Kidney (tissue), 14 donors: ENCODE results near the gene CR1L. TPM values are rescaled to one million over a fixed set of nuclear protein-coding genes. Genes with fewer than 3 reads are reported as not detected.

Source experiments
- DNase-seq, 5 donors: peaks; one replicate each; pipeline ENCODE4 v3.0.0-alpha.2; 2013 to 2020
- FAIRE-seq: peaks from 2 replicates; lab custom pipeline; 2012; peaks lifted over from hg19 to GRCh38; lab: Jason Lieb, UNC
- H3K27ac ChIP-seq, 2 donors: one replicate each; pipeline ENCODE4 v1.7.0; 2013; ENCODE audit warnings: low read depth in 2 of 2, low read length in 2 of 2, inconsistent platforms in 1 of 2
- H3K27me3 ChIP-seq: one replicate; pipeline ENCODE4 v1.7.1; 2013; ENCODE audit warnings: low read length, inconsistent platforms; ENCODE audit not compliant: control insufficient read depth, insufficient read depth
- H3K36me3 ChIP-seq, 3 donors: one replicate each; pipeline versions ENCODE4 v1.7.0 to v1.7.1; 2013; ENCODE audit warnings: low read length in 3 of 3, control low read depth in 1 of 3, inconsistent platforms in 1 of 3; ENCODE audit not compliant: insufficient read depth in 3 of 3, control insufficient read depth in 2 of 3
- H3K4me1 ChIP-seq, 3 donors: one replicate each; pipeline versions ENCODE4 v1.7.0 to v1.7.1; 2013; ENCODE audit warnings: low read length in 3 of 3, inconsistent platforms in 1 of 3, low read depth in 1 of 3; ENCODE audit not compliant: control insufficient read depth in 2 of 3, insufficient read depth in 2 of 3
- H3K4me3 ChIP-seq, 3 donors: one replicate each; pipeline versions ENCODE4 v1.7.0 to v1.8.1; 2013; ENCODE audit warnings: low read length in 3 of 3, control low read depth in 1 of 3, inconsistent platforms in 1 of 3
- H3K9ac ChIP-seq, 3 donors: one replicate each; pipeline versions ENCODE4 v1.7.0 to v1.7.1; 2013; ENCODE audit warnings: low read length in 3 of 3, control low read depth in 1 of 3, inconsistent platforms in 1 of 3
- H3K9me3 ChIP-seq, 3 donors: one replicate each; pipeline versions ENCODE4 v1.7.0 to v1.7.1; 2013; ENCODE audit warnings: low read length in 3 of 3, control low read depth in 1 of 3, inconsistent platforms in 1 of 3; ENCODE audit not compliant: control insufficient read depth in 2 of 3, insufficient read depth in 1 of 3
- intact Hi-C: fragments of 100-400 bp; cut with DNase I; formaldehyde crosslinking; loops from one replicate; pipeline ENCODE4 v1.11.1; 2022
- polyA plus RNA-seq: library from polyadenylated mRNA; stranded (reverse); fragments of 350-450 nt; fragmentation: Illumina TruSeq; extraction: RNeasy Lipid Tissue Mini Kit (QIAGEN cat#74804); gene quantifications from one replicate; pipeline ENCODE4 v1.2.3, GENCODE V29; 2014; ENCODE audit warnings: low read depth, low replicate concordance; ENCODE audit not compliant: insufficient read depth
- total RNA-seq: library from RNA; stranded (reverse); fragmentation: NEBNext Ultra II Directional; extraction: Animal tissue kit (Norgen Biotek cat#: 25700); gene quantifications from one replicate; pipeline ENCODE4 v1.2.1, GENCODE V29; 2021
- TF ChIP-seq, protein P1 (sequence below): IDR thresholded peaks from 3 replicates; pipeline ENCODE4 v1.5.1; 2012; ENCODE audit warnings: mild to moderate bottlenecking, moderate library complexity, borderline replicate concordance; ENCODE audit not compliant: insufficient read depth; ENCODE audit errors: extremely low read depth
- donor health status: control.
- donor health status: control.
- donor health status: control.
- donor health status: control.
- donor health status: control.
- donor health status: DM: yes; HTN: yes; CAD: no.
- donor health status: Normal renal cell carcinoma (clear cell type).

Gene CR1L
- total and polyA plus RNA-seq, 2 donors from 2014 or later, result 0.44 to 1.4 TPM

- FAIRE-seq (no peak), DNase-seq (no peak)
- Histone ChIP-seq H3K9me3 (no peaks in the 10 kb centered on the region), H3K4me1 (no peaks in the 10 kb centered on the region), H3K4me3 (no peak overlapping the region), H3K27ac (no peak overlapping the region), H3K9ac (no peak overlapping the region), H3K27me3 (peaks cover 17% of the 10 kb centered on the region), H3K36me3 (no peaks in the 10 kb centered on the region)
- TF ChIP-seq, protein P1, sequence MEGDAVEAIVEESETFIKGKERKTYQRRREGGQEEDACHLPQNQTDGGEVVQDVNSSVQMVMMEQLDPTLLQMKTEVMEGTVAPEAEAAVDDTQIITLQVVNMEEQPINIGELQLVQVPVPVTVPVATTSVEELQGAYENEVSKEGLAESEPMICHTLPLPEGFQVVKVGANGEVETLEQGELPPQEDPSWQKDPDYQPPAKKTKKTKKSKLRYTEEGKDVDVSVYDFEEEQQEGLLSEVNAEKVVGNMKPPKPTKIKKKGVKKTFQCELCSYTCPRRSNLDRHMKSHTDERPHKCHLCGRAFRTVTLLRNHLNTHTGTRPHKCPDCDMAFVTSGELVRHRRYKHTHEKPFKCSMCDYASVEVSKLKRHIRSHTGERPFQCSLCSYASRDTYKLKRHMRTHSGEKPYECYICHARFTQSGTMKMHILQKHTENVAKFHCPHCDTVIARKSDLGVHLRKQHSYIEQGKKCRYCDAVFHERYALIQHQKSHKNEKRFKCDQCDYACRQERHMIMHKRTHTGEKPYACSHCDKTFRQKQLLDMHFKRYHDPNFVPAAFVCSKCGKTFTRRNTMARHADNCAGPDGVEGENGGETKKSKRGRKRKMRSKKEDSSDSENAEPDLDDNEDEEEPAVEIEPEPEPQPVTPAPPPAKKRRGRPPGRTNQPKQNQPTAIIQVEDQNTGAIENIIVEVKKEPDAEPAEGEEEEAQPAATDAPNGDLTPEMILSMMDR, result no peak
- intact Hi-C loops, result no loop called here
Observed at GRCh38 chr1:207666342-207666741, 21.4 kb downstream of the CR1L start.

DNA sequence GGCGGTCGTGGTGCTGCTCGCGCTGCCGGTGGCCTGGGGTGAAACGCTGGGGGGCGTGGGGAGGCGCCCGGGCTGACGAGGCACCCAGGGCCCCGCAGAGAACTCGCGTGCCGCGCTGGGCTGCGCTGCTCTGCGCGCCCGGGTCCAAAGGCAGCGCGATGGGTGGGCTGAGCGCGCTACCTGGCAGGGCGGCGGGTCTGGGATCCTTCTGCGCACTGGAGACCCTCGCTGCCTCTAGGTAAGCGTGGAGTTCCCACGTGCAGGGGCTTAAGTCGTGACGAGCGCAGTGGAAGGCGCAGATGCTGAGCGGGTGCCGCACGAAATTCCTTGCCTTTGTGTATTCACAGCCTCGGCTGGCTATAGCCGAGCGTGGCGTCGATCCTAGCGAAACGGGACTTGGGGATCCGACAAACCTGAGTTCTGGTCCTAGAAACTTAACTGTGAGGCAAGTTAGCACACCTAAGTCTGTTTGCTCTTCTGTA lies 24.6 kb downstream of the CR1L start:
- no peak overlapping the region for H3K27ac ChIP-seq
- H3K4me1 ChIP-seq, result no peaks in the 10 kb centered on the region
- H3K27me3 ChIP-seq, result peaks cover 17% of the 10 kb centered on the region
- DNase-seq (peak in 1 of 5 donors; percentile 20), FAIRE-seq (no peak)
- H3K36me3 ChIP-seq, result no peaks in the 10 kb centered on the region
- no peak overlapping the region for H3K9ac ChIP-seq
- H3K9me3 ChIP-seq, result no peaks in the 10 kb centered on the region
- H3K4me3 ChIP-seq, result peak overlapping the region in 1 of 3 donors; percentile 19
- intact Hi-C loops, result no loop called here
- TF ChIP-seq, protein P1, result no peak

- no peaks in the 10 kb centered on the region for H3K36me3 ChIP-seq
- no peaks in the 10 kb centered on the region for H3K4me1 ChIP-seq
- H3K9ac ChIP-seq, result no peak overlapping the region
- FAIRE-seq (no peak), DNase-seq (no peak)
- TF ChIP-seq, protein P1, result no peak
- no peak overlapping the region for H3K27ac ChIP-seq
- intact Hi-C loops, result no loop called here
- H3K4me3 ChIP-seq, result no peak overlapping the region
- no peaks in the 10 kb centered on the region for H3K9me3 ChIP-seq
- peaks cover 17% of the 10 kb centered on the region for H3K27me3 ChIP-seq
Observed at GRCh38 chr1:207670192-207670591, 25.3 kb downstream of the CR1L start.

GRCh38 chr1:207670997-207671396 lies 26.1 kb downstream of the CR1L start:
- no peak overlapping the region for H3K9ac ChIP-seq
- intact Hi-C loops, result no loop called here
- TF ChIP-seq, protein P1, result no peak
- H3K27ac ChIP-seq, result no peak overlapping the region
- no peaks in the 10 kb centered on the region for H3K9me3 ChIP-seq
- no peaks in the 10 kb centered on the region for H3K36me3 ChIP-seq
- FAIRE-seq, result no peak
- no peak overlapping the region for H3K4me3 ChIP-seq
- H3K4me1 ChIP-seq, result no peaks in the 10 kb centered on the region
- DNase-seq, result peak in 1 of 5 donors; percentile 10
- H3K27me3 ChIP-seq, result peaks cover 17% of the 10 kb centered on the region
